ENCODE results near the gene ITK. TPM values are rescaled to one million over a fixed set of nuclear protein-coding genes. Genes with fewer than 3 reads are reported as not detected.

Gene ITK
- total and polyA plus RNA-seq, 2 experiments from 2014 or later = 0.08 TPM; not detected in 1

DNA sequence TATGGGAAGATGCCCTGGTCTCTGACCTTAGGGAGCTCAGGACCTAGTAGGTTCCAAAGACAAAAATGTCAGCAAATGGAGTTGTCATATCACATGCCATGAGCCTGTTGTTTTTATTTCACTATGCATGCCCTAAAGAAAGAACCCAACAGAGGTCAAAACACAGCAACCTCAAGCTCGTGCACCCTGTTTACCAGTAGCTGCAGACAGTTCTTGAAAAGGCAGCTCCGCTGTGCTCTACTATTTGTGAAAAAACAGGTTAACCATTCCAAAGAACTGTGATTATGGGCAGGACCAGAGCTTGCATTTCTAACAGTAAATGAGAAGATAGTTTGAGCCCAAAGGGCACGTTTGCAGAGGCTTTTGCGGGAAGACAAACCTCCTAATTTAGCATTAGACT, 22.8 kb downstream of the ITK start (continued):
- TF ChIP-seq REST (IDR thresholded peaks at IDR 0.05; ENCODE audit: unreplicated experiment) (no peak), ZNF331 (CRISPR knock-in tag; IDR thresholded peaks at IDR 0.05; ENCODE audit: low read depth) (no peak), JUNB (IDR thresholded peaks at IDR 0.05; ENCODE audit: unreplicated experiment) (no peak)

- Mint-ChIP-seq H3K9me3 (no peaks in the 10 kb centered on the region), H3K27ac (no peak overlapping the region), H3K4me1 (no peaks in the 10 kb centered on the region), H3K27me3 (ENCODE audit: insufficient read depth, low read depth, poor library complexity) (no peaks in the 10 kb centered on the region), H3K4me3 (no peak overlapping the region), H3K36me3 (ENCODE audit: low read depth) (no peaks in the 10 kb centered on the region)
- TF ChIP-seq ZNF462 (CRISPR knock-in tag; IDR thresholded peaks at IDR 0.05) (no peak), EZH2phosphoT487 (IDR thresholded peaks at IDR 0.05; ENCODE audit: unreplicated experiment) (no peak), JUNB (IDR thresholded peaks at IDR 0.05; ENCODE audit: unreplicated experiment) (no peak), POLR2AphosphoS5 (IDR thresholded peaks at IDR 0.05; ENCODE audit: low read depth) (no peak), CTCF (conservative IDR thresholded peaks at IDR 0.05; ENCODE audit: low read depth in 2 of 2) (no peak), STAT1 (IDR thresholded peaks at IDR 0.05; ENCODE audit: unreplicated experiment) (no peak), CREB1 (CRISPR knock-in tag; IDR thresholded peaks at IDR 0.05; ENCODE audit: low read depth) (no peak)
- H3K4me3 ChIP-seq = no peak overlapping the region
- no peaks in the 10 kb centered on the region for H3K4me1 ChIP-seq (ENCODE audit: insufficient read depth)
- no peaks in the 10 kb centered on the region for H3F3A ChIP-seq (replicated peaks; ENCODE audit: low read depth)
- 0 out of 2 replicates have a peak overlapping the region, but pooled peaks have one; percentile 2 for H2AFZ ChIP-seq
- no peaks in the 10 kb centered on the region for H3K79me2 ChIP-seq (replicated peaks; ENCODE audit: insufficient read depth)
- no peak overlapping the region for H3K4me2 ChIP-seq
- H4K20me1 ChIP-seq (replicated peaks; ENCODE audit: insufficient read depth) = no peaks in the 10 kb centered on the region
- ATAC-seq = no peak
- DNase-seq (ENCODE audit: low spot score) = no peak
- H3K36me3 ChIP-seq (ENCODE audit: insufficient read depth) = no peaks in the 10 kb centered on the region
- H3K27me3 ChIP-seq (ENCODE audit: insufficient read depth) = no peaks in the 10 kb centered on the region
- no peaks in the 10 kb centered on the region for H3K9me2 ChIP-seq (ENCODE audit: insufficient read depth)
- no peak overlapping the region for H3K27ac ChIP-seq (ENCODE audit: low read depth)
Observed at GRCh38 chr5:157204765-157205164, 24.1 kb downstream of the ITK start.
